Measurements from ENCODE around the gene MGAT4A.

GRCh38 chr2:98751748-98752147 is 20.8 kb upstream of the MGAT4A start:
- TF ChIP-seq CTCF (IDR thresholded peaks at IDR 0.05; ENCODE audit: insufficient read depth, low read depth, low read length) (no peak), EZH2 (IDR thresholded peaks at IDR 0.05; ENCODE audit: insufficient read depth, low read length) (no peak)

All from astrocyte (in vitro differentiated cells and primary cell).